Spleen (tissue), 11 donors: ENCODE measurements around the gene AFTPH. TPM values are rescaled to one million over a fixed set of nuclear protein-coding genes. Genes with fewer than 3 reads are reported as not detected.
"Not testable (repeated sequence)": the region's sequence is repeated elsewhere in the genome, so short reads cannot be mapped to it uniquely, and the experiment has no call there.

ENCODE experiments used
- DNase-seq: peaks from one replicate; pipeline ENCODE4 v3.0.0-alpha.2; 2020
- H3K27ac ChIP-seq, 8 donors: fragments of 200-600 bp; sonication (generic) in 7 of 8; 1 replicate in 4 of 8; 2 replicates in 4 of 8; pipeline versions ENCODE4 v1.5.0 to v1.8.0; 2016 to 2021; ENCODE audit warnings: inconsistent platforms in 4 of 8, mild to moderate bottlenecking in 4 of 8, moderate library complexity in 1 of 8
- H3K27me3 ChIP-seq, 7 donors: fragments of 200-600 bp; sonication (generic) in 6 of 7; replicated peaks in 1 of 7; 1 replicate in 4 of 7; 2 replicates in 3 of 7; pipeline versions ENCODE4 v1.5.0 to v1.8.0; 2016 to 2021; ENCODE audit warnings: inconsistent platforms in 3 of 7, mild to moderate bottlenecking in 1 of 7
- H3K36me3 ChIP-seq, 6 donors: fragments of 200-600 bp; sonication (generic) in 5 of 6; 1 replicate in 4 of 6; 2 replicates in 2 of 6; pipeline versions ENCODE4 v1.5.0 to v1.8.0; 2016 to 2021; ENCODE audit warnings: inconsistent platforms in 2 of 6
- H3K4me1 ChIP-seq, 6 donors: fragments of 200-600 bp; sonication (generic) in 5 of 6; 1 replicate in 3 of 6; 2 replicates in 3 of 6; pipeline versions ENCODE4 v1.5.0 to v1.8.0; 2016 to 2021; ENCODE audit warnings: inconsistent platforms in 3 of 6
- H3K4me3 ChIP-seq, 8 donors: fragments of 200-600 bp; sonication (generic) in 7 of 8; 1 replicate in 4 of 8; 2 replicates in 4 of 8; pipeline versions ENCODE4 v1.5.0 to v1.8.0; 2016 to 2021; ENCODE audit warnings: inconsistent platforms in 4 of 8, mild to moderate bottlenecking in 4 of 8, moderate library complexity in 2 of 8
- H3K9me3 ChIP-seq, 8 donors: fragments of 200-600 bp; sonication (generic) in 7 of 8; 1 replicate in 4 of 8; 2 replicates in 4 of 8; pipeline versions ENCODE4 v1.5.0 to v1.8.0; 2016 to 2021; ENCODE audit warnings: inconsistent platforms in 4 of 8
- POLR2A ChIP-seq, 3 donors: fragments of 450-650 bp; IDR thresholded peaks; one replicate each; pipeline ENCODE4 v1.5.1; 2017; ENCODE audit warnings: antibody characterized with exemption in 3 of 3, mild to moderate bottlenecking in 1 of 3
- POLR2AphosphoS5 ChIP-seq, 3 donors: sonication (generic); formaldehyde crosslinking; IDR thresholded peaks; one replicate each; pipeline ENCODE4 v1.5.1; 2017; ENCODE audit warnings: antibody characterized with exemption in 3 of 3
- WGBS, 5 donors: extraction: QIAGEN DNeasy Blood & Tissue Kit in 3 of 5; methylation state at CpG; one replicate each; pipeline versions ENCODE4 v1.1.5 to v1.1.7; 2013 to 2018; 5-methylcytosine and 5-hydroxymethylcytosine counted together
- intact Hi-C: fragments of 100-400 bp; cut with DNase I; formaldehyde crosslinking; loops from one replicate; pipeline ENCODE4 v1.15.0; 2023; ENCODE audit warnings: low total_unique reads
- polyA plus RNA-seq, 3 donors: library from polyadenylated mRNA; stranded (reverse); fragments of 200-250 nt; gene quantifications; one replicate each; pipeline ENCODE4 v1.2.1, GENCODE V29; 2013
- total RNA-seq, 7 donors: library from RNA; depleted of rRNA in 3 of 7; stranded (reverse); fragments of >200 nt in 3 of 7; fragmentation: NEBNext Ultra II Directional in 4 of 7; extraction: Animal tissue kit (Norgen Biotek cat#: 25700) in 4 of 7; gene quantifications; one replicate each; pipeline versions ENCODE4 v1.1.0 to v1.2.1, GENCODE V29; 2016 to 2021
- TF ChIP-seq, protein P1 (sequence below), 11 experiments: fragments of 200-600 bp in 7 of 11; fragments of 450-650 bp in 4 of 11; sonication (generic) in 4 of 11; IDR thresholded peaks in 8 of 11; conservative IDR thresholded peaks in 3 of 11; 1 replicate in 7 of 11; 2 replicates in 4 of 11; pipeline versions ENCODE4 v1.4.0 to v1.8.0; 2016 to 2021; ENCODE audit warnings: antibody characterized with exemption in 11 of 11, inconsistent platforms in 4 of 11, mild to moderate bottlenecking in 1 of 11
- donor health status: healthy with polysubstance abuse.
- donor health status: DM: no; HTN: no; CAD: no; lungs with moderate emphysema.
- donor health status: DM: no; HTN: no; CAD: no.
- donor health status: Bipolar disorder and iron deficiency.
- donor health status: healthy.
- donor health status: DM: no; HTN: no; CAD: no.
- donor health status: DM: yes; HTN: yes; CAD: no.

AFTPH gene
- total and polyA plus RNA-seq, 10 donors: 36.9 to 71.1 (median 49.9) TPM

- TF ChIP-seq, protein P1, sequence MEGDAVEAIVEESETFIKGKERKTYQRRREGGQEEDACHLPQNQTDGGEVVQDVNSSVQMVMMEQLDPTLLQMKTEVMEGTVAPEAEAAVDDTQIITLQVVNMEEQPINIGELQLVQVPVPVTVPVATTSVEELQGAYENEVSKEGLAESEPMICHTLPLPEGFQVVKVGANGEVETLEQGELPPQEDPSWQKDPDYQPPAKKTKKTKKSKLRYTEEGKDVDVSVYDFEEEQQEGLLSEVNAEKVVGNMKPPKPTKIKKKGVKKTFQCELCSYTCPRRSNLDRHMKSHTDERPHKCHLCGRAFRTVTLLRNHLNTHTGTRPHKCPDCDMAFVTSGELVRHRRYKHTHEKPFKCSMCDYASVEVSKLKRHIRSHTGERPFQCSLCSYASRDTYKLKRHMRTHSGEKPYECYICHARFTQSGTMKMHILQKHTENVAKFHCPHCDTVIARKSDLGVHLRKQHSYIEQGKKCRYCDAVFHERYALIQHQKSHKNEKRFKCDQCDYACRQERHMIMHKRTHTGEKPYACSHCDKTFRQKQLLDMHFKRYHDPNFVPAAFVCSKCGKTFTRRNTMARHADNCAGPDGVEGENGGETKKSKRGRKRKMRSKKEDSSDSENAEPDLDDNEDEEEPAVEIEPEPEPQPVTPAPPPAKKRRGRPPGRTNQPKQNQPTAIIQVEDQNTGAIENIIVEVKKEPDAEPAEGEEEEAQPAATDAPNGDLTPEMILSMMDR (IDR thresholded peaks at IDR 0.05 in 8 of 11, conservative IDR thresholded peaks at IDR 0.05 in 3 of 11): peak; percentile 59 to 87 (median 82)
- TF ChIP-seq POLR2A (IDR thresholded peaks at IDR 0.05): no peak
- TF ChIP-seq POLR2AphosphoS5 (IDR thresholded peaks at IDR 0.05): no peak
- intact Hi-C loops: no loop called here
- no peak for DNase-seq
- H3K27me3 ChIP-seq: no peaks in the 10 kb centered on the region
- peaks cover 5 to 44% (median 39%) of the 10 kb centered on the region in 6 donors for H3K4me1 ChIP-seq
- H3K9me3 ChIP-seq: no peaks in the 10 kb centered on the region
- peak overlapping the region; percentile 95 to 99 (median 98) for H3K27ac ChIP-seq
- WGBS, 5 donors: 0 to 2% (median 1%) methylated on average over 16 of the region's 16 CpGs
- H3K36me3 ChIP-seq: no peaks in the 10 kb centered on the region
- H3K4me3 ChIP-seq: peak overlapping the region; percentile 73 to 97 (median 85)
Measured at GRCh38 chr2:64522843-64523428, 1.2 kb upstream of the AFTPH start.

- intact Hi-C loops: no loop called here
- H3K9me3 ChIP-seq: no peaks in the 10 kb centered on the region
Measured at GRCh38 chr2:64524604-64525316, 632 bp downstream of the AFTPH start.

GRCh38 chr2:64525317-64525613 is 1.1 kb downstream of the AFTPH start:
- DNase-seq: no peak
- WGBS, 5 donors: 2% methylated on average over 4 of the region's 4 CpGs
- Histone ChIP-seq H3K27me3 (no peaks in the 10 kb centered on the region), H3K9me3 (no peaks in the 10 kb centered on the region), H3K27ac (peak overlapping the region; percentile 95 to 99 (median 98)), H3K36me3 (no peaks in the 10 kb centered on the region), H3K4me1 (peaks cover 5 to 67% (median 60%) of the 10 kb centered on the region in 6 donors), H3K4me3 (peak overlapping the region; percentile 73 to 97 (median 85))
- intact Hi-C loops: no loop called here
- peak in 1 of 3 donors; percentile 36 for TF ChIP-seq POLR2A (IDR thresholded peaks at IDR 0.05)
- TF ChIP-seq POLR2AphosphoS5 (IDR thresholded peaks at IDR 0.05): no peak

More at GRCh38 chr2:64524604-64525316, 632 bp downstream of the AFTPH start:
- WGBS, 5 donors: 0 to 1% (median 1%) methylated on average over 28 to 48 of the region's 48 CpGs
- DNase-seq: no peak
- Histone ChIP-seq H3K4me3 (peak overlapping the region; percentile 73 to 97 (median 85)), H3K27me3 (no peaks in the 10 kb centered on the region), H3K4me1 (peaks cover 5 to 62% (median 58%) of the 10 kb centered on the region in 6 donors), H3K27ac (peak overlapping the region; percentile 95 to 99 (median 98)), H3K36me3 (no peaks in the 10 kb centered on the region)
- TF ChIP-seq POLR2A (IDR thresholded peaks at IDR 0.05): no peak
- TF ChIP-seq POLR2AphosphoS5 (IDR thresholded peaks at IDR 0.05): no peak
- TF ChIP-seq, protein P1 (IDR thresholded peaks at IDR 0.05 in 8 of 11, conservative IDR thresholded peaks at IDR 0.05 in 3 of 11): peak in 1 of 11 experiments; percentile 12

- no peak for DNase-seq
- Histone ChIP-seq H3K4me3 (peak overlapping the region in 7 of 8 donors; percentile 73 to 97 (median 89)), H3K4me1 (peaks cover 5 to 75% (median 63%) of the 10 kb centered on the region in 6 donors), H3K9me3 (no peaks in the 10 kb centered on the region), H3K27ac (peak overlapping the region in 6 of 8 donors; percentile 95 to 99 (median 98)), H3K36me3 (no peaks in the 10 kb centered on the region), H3K27me3 (no peaks in the 10 kb centered on the region)
- 43 to 56% (median 48%) methylated on average over 3 of the region's 3 CpGs for WGBS, 5 donors
- intact Hi-C loops: no loop called here
- TF ChIP-seq, protein P1 (IDR thresholded peaks at IDR 0.05 in 8 of 11, conservative IDR thresholded peaks at IDR 0.05 in 3 of 11): no peak
- TF ChIP-seq POLR2AphosphoS5 (IDR thresholded peaks at IDR 0.05): no peak
- TF ChIP-seq POLR2A (IDR thresholded peaks at IDR 0.05): no peak
Measured at GRCh38 chr2:64526034-64526433, 1.9 kb downstream of the AFTPH start.

GRCh38 chr2:64530946-64531345 is 6.8 kb downstream of the AFTPH start:
- H3K27ac ChIP-seq, H3K27me3 ChIP-seq, H3K4me3 ChIP-seq, H3K9me3 ChIP-seq, intact Hi-C loops, H3K36me3 ChIP-seq, DNase-seq: not testable (repeated sequence)
- WGBS, 5 donors: 83 to 96% (median 88%) methylated on average over 2 of the region's 2 CpGs
- H3K4me1 ChIP-seq: peaks cover 22 to 100% (median 80%) of the 10 kb centered on the region in 6 donors
